Gastrocnemius medialis (tissue), 4 donors: Measurements from ENCODE around the gene RNLS.

Experiments
- CTCF ChIP-seq, 5 experiments: fragments of 450-650 bp in 3 of 5; fragments of 200-600 bp in 2 of 5; sonication (generic) in 2 of 5; IDR thresholded peaks in 4 of 5; conservative IDR thresholded peaks in 1 of 5; 1 replicate in 4 of 5; 2 replicates in 1 of 5; pipeline ENCODE4 v1.5.1; 2016 to 2019; ENCODE audit warnings: antibody characterized with exemption in 5 of 5, mild to moderate bottlenecking in 3 of 5, moderate library complexity in 3 of 5
- POLR2A ChIP-seq, 2 donors: fragments of 450-650 bp; IDR thresholded peaks; one replicate each; pipeline ENCODE4 v1.6.1; 2017; ENCODE audit warnings: antibody characterized with exemption in 2 of 2, mild to moderate bottlenecking in 2 of 2, moderate library complexity in 2 of 2

- TF ChIP-seq CTCF (IDR thresholded peaks at IDR 0.05 in 4 of 5, conservative IDR thresholded peaks at IDR 0.05 in 1 of 5) (no peak), POLR2A (IDR thresholded peaks at IDR 0.05) (no peak)
These were observed 263.1 kb downstream of the RNLS start for GRCh38 chr10:88319960-88320517.
